H1 (cell line): ENCODE data around the gene IGLL1. TPM values are rescaled to one million over a fixed set of nuclear protein-coding genes. Genes with fewer than 3 reads are reported as not detected.

Source experiments
- CTCF ChIA-PET: fragments of 300-600 bp; sonication (Branson Sonifier 250); formaldehyde crosslinking; loops from one replicate; lab custom pipeline; 2021; ENCODE audit not compliant: partially characterized antibody; lab: Charles Lee
- POLR2A ChIA-PET: fragments of 300-600 bp; sonication (Branson Sonifier 250); formaldehyde crosslinking; loops from one replicate; lab custom pipeline; 2021; ENCODE audit warnings: inconsistent platforms; ENCODE audit not compliant: partially characterized antibody; lab: Charles Lee
- DNase-seq, 2 experiments: peaks; one replicate each; pipeline versions ENCODE4 v3.0.0 to v3.0.0-alpha.2; 2010 to 2022; ENCODE audit warnings: low spot score in 2 of 2, low read depth in 1 of 2, mixed read lengths in 1 of 2
- FAIRE-seq: peaks from 2 replicates; lab custom pipeline; 2011; peaks lifted over from hg19 to GRCh38; lab: Jason Lieb, UNC
- H2AFZ ChIP-seq: 2 replicates; pipeline ENCODE4 v1.8.1; 2012; ENCODE audit warnings: low read length, inconsistent platforms
- H2AK5ac ChIP-seq: 2 replicates; pipeline ENCODE4 v1.6.1; 2013; ENCODE audit warnings: low read depth, low read length
- H2BK120ac ChIP-seq: replicated peaks from 2 replicates; pipeline ENCODE3; 2013; ENCODE audit warnings: low read depth, low read length, inconsistent platforms
- H2BK12ac ChIP-seq: 2 replicates; pipeline ENCODE4 v1.6.1; 2013; ENCODE audit warnings: low read depth, low read length
- H2BK15ac ChIP-seq: 2 replicates; pipeline ENCODE4 v1.6.1; 2013; ENCODE audit warnings: low read length
- H2BK20ac ChIP-seq: 2 replicates; pipeline ENCODE4 v1.6.1; 2013; ENCODE audit warnings: low read length
- H2BK5ac ChIP-seq: 2 replicates; pipeline ENCODE4 v1.6.1; 2013; ENCODE audit warnings: low read depth, low read length
- H3K14ac ChIP-seq: 2 replicates; pipeline ENCODE4 v1.6.1; 2013; ENCODE audit warnings: inconsistent platforms; ENCODE audit not compliant: insufficient read length
- H3K18ac ChIP-seq: 2 replicates; pipeline ENCODE4 v1.6.1; 2013; ENCODE audit warnings: low read length; ENCODE audit errors: extremely low read depth
- H3K23ac ChIP-seq: 2 replicates; pipeline ENCODE4 v1.6.1; 2013; ENCODE audit warnings: inconsistent platforms; ENCODE audit not compliant: insufficient read length
- H3K23me2 ChIP-seq: 2 replicates; pipeline ENCODE4 v1.6.1; 2013; ENCODE audit warnings: low read depth, low read length
- H3K27ac ChIP-seq: 2 replicates; pipeline ENCODE4 v1.6.1; 2011; ENCODE audit warnings: low read depth, low read length, inconsistent platforms
- H3K27me3 ChIP-seq, 4 experiments: replicated peaks in 1 of 4; 1 replicate in 1 of 4; 2 replicates in 3 of 4; pipeline versions ENCODE4 v1.6.1 to v1.8.1; 2011 to 2013; ENCODE audit warnings: low read length in 3 of 4, mild to moderate bottlenecking in 3 of 4, inconsistent platforms in 2 of 4, mixed read lengths in 2 of 4, moderate library complexity in 1 of 4; ENCODE audit not compliant: control insufficient read depth in 3 of 4, insufficient read depth in 3 of 4; ENCODE audit errors: extremely low read depth in 1 of 4
- H3K36me3 ChIP-seq, 4 experiments: 2 replicates each; pipeline versions ENCODE4 v1.6.1 to v1.8.1; 2011 to 2013; ENCODE audit warnings: mild to moderate bottlenecking in 4 of 4, low read length in 3 of 4, moderate library complexity in 2 of 4, control low read depth in 1 of 4, inconsistent platforms in 1 of 4; ENCODE audit not compliant: insufficient read depth in 4 of 4, control insufficient read depth in 2 of 4
- H3K4ac ChIP-seq: replicated peaks from 2 replicates; pipeline ENCODE3; 2013; ENCODE audit warnings: low read length, low read depth, mixed read lengths, inconsistent platforms; ENCODE audit not compliant: insufficient read length
- H3K4me1 ChIP-seq, 4 experiments: replicated peaks in 1 of 4; 1 replicate in 1 of 4; 2 replicates in 3 of 4; pipeline versions ENCODE4 v1.6.1 to v1.8.1; 2011 to 2013; ENCODE audit warnings: low read length in 3 of 4, inconsistent platforms in 2 of 4, mixed read lengths in 1 of 4; ENCODE audit not compliant: insufficient read depth in 4 of 4, control insufficient read depth in 3 of 4
- H3K4me2 ChIP-seq, 2 experiments: 2 replicates each; pipeline versions ENCODE4 v1.6.1 to v1.8.1; 2011 to 2013; ENCODE audit warnings: low read depth in 2 of 2, low read length in 2 of 2, control low read depth in 1 of 2, inconsistent platforms in 1 of 2, mild to moderate bottlenecking in 1 of 2; ENCODE audit not compliant: insufficient read depth in 1 of 2
- H3K4me3 ChIP-seq, 4 experiments: fragments of 200-600, 300-600 bp in 1 of 4; sonication (generic), shearing (Covaris generic), sonication (Bioruptor Twin) in 1 of 4; 2 replicates each; pipeline versions ENCODE4 v1.5.1 to v1.8.1; 2011 to 2016; ENCODE audit warnings: low read length in 4 of 4, low read depth in 3 of 4, control low read depth in 2 of 4, inconsistent platforms in 2 of 4, mild to moderate bottlenecking in 2 of 4, mixed read lengths in 1 of 4, moderate library complexity in 1 of 4; ENCODE audit not compliant: insufficient read depth in 2 of 4; ENCODE audit errors: extremely low read depth in 1 of 4
- H3K56ac ChIP-seq: replicated peaks from 2 replicates; pipeline ENCODE3; 2013; ENCODE audit warnings: low read depth, mild to moderate bottlenecking, mixed read lengths, low read length, inconsistent platforms; ENCODE audit not compliant: insufficient read length
- H3K79me1 ChIP-seq: 2 replicates; pipeline ENCODE4 v1.6.1; 2013; ENCODE audit warnings: low read depth, low read length, control low read depth
- H3K79me2 ChIP-seq, 2 experiments: 2 replicates each; pipeline versions ENCODE4 v1.6.1 to v1.8.1; 2012 to 2013; ENCODE audit warnings: low read length in 2 of 2, mild to moderate bottlenecking in 2 of 2, inconsistent platforms in 1 of 2; ENCODE audit not compliant: insufficient read depth in 2 of 2, control insufficient read depth in 1 of 2
- H3K9ac ChIP-seq, 4 experiments: replicated peaks in 1 of 4; 1 replicate in 1 of 4; 2 replicates in 3 of 4; pipeline versions ENCODE4 v1.6.1 to v1.8.1; 2011 to 2013; ENCODE audit warnings: low read depth in 3 of 4, low read length in 3 of 4, control low read depth in 2 of 4, mild to moderate bottlenecking in 2 of 4, moderate library complexity in 2 of 4, inconsistent platforms in 1 of 4; ENCODE audit errors: extremely low read depth in 1 of 4
- H3K9me3 ChIP-seq, 2 experiments: 2 replicates each; pipeline versions ENCODE4 v1.6.1 to v1.8.1; 2012 to 2013; ENCODE audit warnings: mild to moderate bottlenecking in 2 of 2, moderate library complexity in 2 of 2, control low read depth in 1 of 2, inconsistent platforms in 1 of 2, low read depth in 1 of 2, low read length in 1 of 2, mixed read lengths in 1 of 2; ENCODE audit not compliant: insufficient read depth in 2 of 2
- H4K20me1 ChIP-seq, 2 experiments: replicated peaks in 1 of 2; 2 replicates each; pipeline versions ENCODE3 to v1.8.1; 2011 to 2013; ENCODE audit warnings: inconsistent platforms in 2 of 2, low read length in 2 of 2, mild to moderate bottlenecking in 1 of 2; ENCODE audit not compliant: insufficient read depth in 2 of 2, control insufficient read depth in 1 of 2
- H4K5ac ChIP-seq: 2 replicates; pipeline ENCODE4 v1.6.1; 2013; ENCODE audit warnings: low read length, low read depth, mixed read lengths, inconsistent platforms; ENCODE audit not compliant: insufficient read length
- H4K8ac ChIP-seq: 2 replicates; pipeline ENCODE4 v1.8.0; 2013; ENCODE audit warnings: mild to moderate bottlenecking, moderate library complexity, low read length, inconsistent platforms; ENCODE audit not compliant: insufficient read depth; ENCODE audit errors: extremely low read depth
- H4K91ac ChIP-seq: replicated peaks from 2 replicates; pipeline ENCODE3; 2013; ENCODE audit warnings: low read length, mixed read lengths, inconsistent platforms; ENCODE audit not compliant: insufficient read length
- EZH2 ChIP-seq: fragments of 200-600 bp; sonication (generic); IDR thresholded peaks from 2 replicates; pipeline ENCODE4 v1.7.1; 2012; ENCODE audit warnings: low read depth, mild to moderate bottlenecking, moderate library complexity, low read length, inconsistent platforms; ENCODE audit not compliant: severe bottlenecking
- HDAC2 ChIP-seq, 2 experiments: fragments of 300-600 bp in 1 of 2; sonication (generic) in 1 of 2; IDR thresholded peaks; 2 replicates each; pipeline ENCODE4 v1.6.1; 2011 to 2012; ENCODE audit warnings: low read depth in 2 of 2, low read length in 2 of 2, mild to moderate bottlenecking in 2 of 2, moderate library complexity in 2 of 2, borderline replicate concordance in 1 of 2, inconsistent platforms in 1 of 2
- NRF1 ChIP-seq: IDR thresholded peaks from 2 replicates; pipeline ENCODE4 v1.6.1; 2011; ENCODE audit warnings: mild to moderate bottlenecking, low read depth, low read length, improper control_type of control experiment
- RNF2 ChIP-seq: fragments of 200-900, 300-1000 bp; sonication (generic); IDR thresholded peaks from 2 replicates; pipeline ENCODE4 v1.7.1; 2016; ENCODE audit warnings: borderline replicate concordance, low read depth, mild to moderate bottlenecking, antibody characterized with exemption, low read length; ENCODE audit not compliant: poor library complexity, severe bottlenecking; ENCODE audit errors: missing control alignments
- TAF1 ChIP-seq: IDR thresholded peaks from 2 replicates; pipeline ENCODE4 v1.6.1; 2011; ENCODE audit warnings: mild to moderate bottlenecking, low read depth, low read length
- WGBS, 2 experiments: shearing (Covaris generic) in 1 of 2; methylation state at CpG; one replicate each; pipeline versions ENCODE4 v1.1.6 to v1.1.7; 2013 to 2015; ENCODE audit warnings: low lambda C conversion rate in 2 of 2, mixed read lengths in 2 of 2, inconsistent platforms in 1 of 2, low coverage in 1 of 2, missing lambda C conversion rate in 1 of 2; ENCODE audit not compliant: insufficient replicate concordance in 2 of 2, insufficient coverage in 1 of 2, insufficient read length in 1 of 2; ENCODE audit errors: extremely low coverage in 1 of 2, missing lambda C conversion rate in 1 of 2; 5-methylcytosine and 5-hydroxymethylcytosine counted together
- polyA plus RNA-seq, 7 experiments: library from polyadenylated mRNA; depleted of rRNA in 3 of 7; stranded (reverse) in 5 of 7; unstranded in 2 of 7; fragments of >200 nt in 5 of 7; fragments of 200-250 nt in 2 of 7; gene quantifications; 1 replicate in 5 of 7; 2 replicates in 1 of 7; 4 replicates in 1 of 7; pipeline versions ENCODE4 v1.2.1 to v1.2.3, GENCODE V29; 2011 to 2013; ENCODE audit warnings: missing spikeins in 2 of 7, mixed read lengths in 2 of 7
- total RNA-seq: library from RNA; stranded (reverse); fragmentation: NEBNext Ultra II Directional; extraction: Animal tissue kit (Norgen Biotek cat#: 25700); gene quantifications from 2 replicates; pipeline ENCODE4 v1.2.1, GENCODE V29; 2021

Gene IGLL1
- total and polyA plus RNA-seq, 2 of the 8 experiments (the other 6 are each of a cell fraction or from before 2014, with no cell fraction given): not detected

GRCh38 chr22:23547818-23548500, 32.1 kb downstream of the IGLL1 start:
- DNase-seq (no peak), FAIRE-seq (no peak)
- no peak overlapping the region for H2BK15ac ChIP-seq
- no peak overlapping the region for H2BK20ac ChIP-seq
- H2BK12ac ChIP-seq: no peak overlapping the region
- H2AFZ ChIP-seq: no peak overlapping the region
- H3K4me3 ChIP-seq: no peak overlapping the region
- no peaks in the 10 kb centered on the region for H4K20me1 ChIP-seq
- H3K9me3 ChIP-seq: peaks cover 0 to 4% of the 10 kb centered on the region in 2 experiments; a peak in 2 of 4 replicates
- no peak overlapping the region for H2BK120ac ChIP-seq
- H3K36me3 ChIP-seq: no peaks in the 10 kb centered on the region
- no peak overlapping the region for H3K18ac ChIP-seq
- H4K8ac ChIP-seq: no peak overlapping the region
- H2BK5ac ChIP-seq: no peak overlapping the region
- no peaks in the 10 kb centered on the region for H3K79me1 ChIP-seq
- POLR2A ChIA-PET: no interaction called here
- 88% methylated on average over 10 of the region's 10 CpGs; no CpG with 5 or more reads in 1 of the 2 experiments for WGBS, 2 experiments
- H3K4me1 ChIP-seq: no peaks in the 10 kb centered on the region
- CTCF ChIA-PET: no interaction called here
- H3K4ac ChIP-seq: no peak overlapping the region
- no peak overlapping the region for H3K4me2 ChIP-seq
- H3K27me3 ChIP-seq: no peaks in the 10 kb centered on the region; a peak in 2 of 7 replicates
- no peak overlapping the region for H3K23ac ChIP-seq
- no peak overlapping the region for H4K91ac ChIP-seq
- no peak overlapping the region for H3K56ac ChIP-seq
- H3K79me2 ChIP-seq: no peaks in the 10 kb centered on the region
- no peak overlapping the region for H3K27ac ChIP-seq
- no peak overlapping the region for H4K5ac ChIP-seq
- H3K14ac ChIP-seq: no peak overlapping the region
- H3K23me2 ChIP-seq: peaks cover 32% of the 10 kb centered on the region; the same call in 1 of the 2 replicates
- H2AK5ac ChIP-seq: no peak overlapping the region
- H3K9ac ChIP-seq: no peak overlapping the region
- TF ChIP-seq NRF1: no peak
- no peak for TF ChIP-seq TAF1
- TF ChIP-seq EZH2: no peak
- no peak for TF ChIP-seq RNF2
- no peak for TF ChIP-seq HDAC2 (IDR thresholded peaks at IDR 0.05; ENCODE audit: borderline replicate concordance in 1 of 2, low read depth in 2 of 2, low read length in 2 of 2)
